Glutamatergic neuron (in vitro differentiated cells): ENCODE data around the gene TRIM14. TPM values are rescaled to one million over a fixed set of nuclear protein-coding genes. Genes with fewer than 3 reads are reported as not detected.
"Not testable (repeated sequence)": the region's sequence is repeated elsewhere in the genome, so short reads cannot be mapped to it uniquely, and the experiment has no call there.

Experiments
- DNase-seq: peaks from one replicate; pipeline ENCODE4 v3.0.0; 2022
- H3K27ac Mint-ChIP-seq: one replicate; pipeline ENCODE4 v1.8.0; 2020; ENCODE audit warnings: mild to moderate bottlenecking, mixed read lengths, inconsistent platforms; ENCODE audit not compliant: unreplicated experiment
- H3K27me3 Mint-ChIP-seq: one replicate; pipeline ENCODE4 v1.8.0; 2020; ENCODE audit warnings: mild to moderate bottlenecking, moderate library complexity, mixed read lengths, inconsistent platforms; ENCODE audit not compliant: unreplicated experiment
- H3K36me3 Mint-ChIP-seq: one replicate; pipeline ENCODE4 v1.8.0; 2020; ENCODE audit warnings: mild to moderate bottlenecking, mixed read lengths, inconsistent platforms; ENCODE audit not compliant: unreplicated experiment
- H3K4me1 Mint-ChIP-seq: one replicate; pipeline ENCODE4 v1.8.0; 2020; ENCODE audit warnings: mild to moderate bottlenecking, low read depth, mixed read lengths, inconsistent platforms; ENCODE audit not compliant: unreplicated experiment
- H3K4me3 Mint-ChIP-seq: one replicate; pipeline ENCODE4 v1.8.0; 2020; ENCODE audit warnings: mild to moderate bottlenecking, mixed read lengths, inconsistent platforms; ENCODE audit not compliant: unreplicated experiment
- H3K9me3 Mint-ChIP-seq: one replicate; pipeline ENCODE4 v1.8.0; 2020; ENCODE audit warnings: mild to moderate bottlenecking, moderate library complexity, mixed read lengths, inconsistent platforms; ENCODE audit not compliant: unreplicated experiment
- CTCF ChIP-seq: fragments of 200-600 bp; sonication (generic); IDR thresholded peaks from one replicate; pipeline ENCODE4 v1.5.0; 2021; ENCODE audit not compliant: partially characterized antibody, unreplicated experiment
- total RNA-seq: library from RNA; stranded (reverse); fragmentation: NEBNext Ultra II Directional; extraction: Animal tissue kit (Norgen Biotek cat#: 25700); gene quantifications from one replicate; pipeline ENCODE4 v1.2.1, GENCODE V29; 2021; ENCODE audit not compliant: unreplicated experiment

Gene TRIM14
- total RNA-seq, 1 donor from 2014 or later: 0.71 TPM

GRCh38 chr9:98081477-98082219 is 37.4 kb downstream of the TRIM14 start:
- TF ChIP-seq CTCF: no peak
- Mint-ChIP-seq H3K27ac (no peak overlapping the region), H3K9me3 (peaks cover under 1% of the 10 kb centered on the region), H3K27me3 (peaks cover 3% of the 10 kb centered on the region), H3K4me1 (peaks cover 2% of the 10 kb centered on the region), H3K36me3 (no peaks in the 10 kb centered on the region), H3K4me3 (no peak overlapping the region)
- DNase-seq: no peak

GRCh38 chr9:98080780-98081179 is 38.2 kb downstream of the TRIM14 start:
- H3K27ac Mint-ChIP-seq: no peak overlapping the region
- no peak for TF ChIP-seq CTCF
- no peaks in the 10 kb centered on the region for H3K36me3 Mint-ChIP-seq
- no peaks in the 10 kb centered on the region for H3K27me3 Mint-ChIP-seq
- H3K4me1 Mint-ChIP-seq: peaks cover 2% of the 10 kb centered on the region
- H3K4me3 Mint-ChIP-seq: no peak overlapping the region
- DNase-seq: no peak
- no peaks in the 10 kb centered on the region for H3K9me3 Mint-ChIP-seq

DNA sequence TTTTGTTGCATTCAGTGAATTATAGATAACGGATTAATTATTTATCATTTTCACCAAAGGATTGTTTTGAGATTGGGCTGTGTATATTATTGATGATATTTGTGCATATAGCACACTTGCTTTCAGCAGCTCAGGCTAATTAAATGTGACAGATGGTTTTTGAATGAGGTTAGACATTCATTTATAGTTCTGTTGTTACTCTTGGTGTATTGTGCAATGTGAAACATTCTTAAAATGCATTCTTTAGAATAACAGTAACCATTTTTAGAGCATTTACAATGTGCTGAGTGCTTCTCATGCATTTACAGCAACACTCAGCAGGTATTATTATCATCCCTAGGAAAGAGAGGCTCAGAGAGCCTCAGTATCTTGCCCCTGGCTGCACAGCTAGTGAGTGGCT is 38.7 kb downstream of the TRIM14 start:
- Mint-ChIP-seq H3K36me3 (no peaks in the 10 kb centered on the region), H3K27ac (no peak overlapping the region)

GRCh38 chr9:98078895-98079294 is 40.1 kb downstream of the TRIM14 start:
- DNase-seq: no peak
- Mint-ChIP-seq H3K36me3 (no peaks in the 10 kb centered on the region), H3K9me3 (no peaks in the 10 kb centered on the region), H3K27me3 (no peaks in the 10 kb centered on the region), H3K4me1 (peaks cover 5% of the 10 kb centered on the region), H3K27ac (no peak overlapping the region), H3K4me3 (no peak overlapping the region)
- TF ChIP-seq CTCF: no peak

More for the DNA sequence above, 38.7 kb downstream of the TRIM14 start:
- DNase-seq: no peak
- no peak overlapping the region for H3K4me3 Mint-ChIP-seq
- no peaks in the 10 kb centered on the region for H3K9me3 Mint-ChIP-seq
- no peaks in the 10 kb centered on the region for H3K27me3 Mint-ChIP-seq
- TF ChIP-seq CTCF: no peak
- peaks cover 2% of the 10 kb centered on the region for H3K4me1 Mint-ChIP-seq

- not testable (repeated sequence) for DNase-seq, H3K4me3 Mint-ChIP-seq, H3K27ac Mint-ChIP-seq, H3K9me3 Mint-ChIP-seq, H3K36me3 Mint-ChIP-seq, H3K4me1 Mint-ChIP-seq, H3K27me3 Mint-ChIP-seq
Measured at GRCh38 chr9:98076514-98076890, 42.5 kb downstream of the TRIM14 start.
